Upper lobe of left lung (tissue), 6 donors: Measurements from ENCODE around the gene FMN2. TPM values are rescaled to one million over a fixed set of nuclear protein-coding genes. Genes with fewer than 3 reads are reported as not detected.

Experiments
- ATAC-seq, 2 donors: fragments of 200-7000 bp; cut with Tn5 transposase; one replicate each; pipeline ENCODE4 v1.9.1; 2022; ENCODE audit warnings: mild to moderate bottlenecking in 2 of 2, moderate library complexity in 2 of 2; ENCODE audit not compliant: low FRiP score in 2 of 2
- DNase-seq, 2 donors: peaks; one replicate each; pipeline ENCODE4 v3.0.0-alpha.2; 2019 to 2020
- H3K27ac ChIP-seq, 4 donors: fragments of 200-600 bp; sonication (generic); one replicate each; pipeline ENCODE4 v1.5.1; 2016 to 2019
- H3K27me3 ChIP-seq, 4 donors: fragments of 200-600 bp; sonication (generic); one replicate each; pipeline ENCODE4 v1.5.1; 2017 to 2019
- H3K36me3 ChIP-seq, 4 donors: fragments of 200-600 bp; sonication (generic); one replicate each; pipeline ENCODE4 v1.5.1; 2016 to 2019
- H3K4me1 ChIP-seq, 4 donors: fragments of 200-600 bp; sonication (generic); one replicate each; pipeline ENCODE4 v1.5.1; 2018 to 2019
- H3K4me3 ChIP-seq, 4 donors: fragments of 200-600 bp; sonication (generic); one replicate each; pipeline ENCODE4 v1.5.1; 2017 to 2019; ENCODE audit warnings: mild to moderate bottlenecking in 2 of 4, moderate library complexity in 1 of 4
- H3K9me3 ChIP-seq, 4 donors: fragments of 200-600 bp; sonication (generic); one replicate each; pipeline ENCODE4 v1.5.1; 2018 to 2019
- EP300 ChIP-seq, 4 donors: sonication (generic); formaldehyde crosslinking; IDR thresholded peaks; one replicate each; pipeline ENCODE4 v1.5.1; 2017; ENCODE audit warnings: antibody characterized with exemption in 4 of 4, control low read depth in 2 of 4
- POLR2A ChIP-seq, 4 donors: fragments of 450-650 bp; IDR thresholded peaks; one replicate each; pipeline ENCODE4 v1.5.1; 2016 to 2017; ENCODE audit warnings: antibody characterized with exemption in 4 of 4, mild to moderate bottlenecking in 2 of 4
- POLR2AphosphoS5 ChIP-seq, 2 donors: sonication (generic); formaldehyde crosslinking; IDR thresholded peaks; one replicate each; pipeline ENCODE4 v1.5.1; 2017; ENCODE audit warnings: antibody characterized with exemption in 2 of 2
- WGBS, 2 donors: methylation state at CpG; one replicate each; pipeline ENCODE4 v1.1.5; 2017 to 2018; 5-methylcytosine and 5-hydroxymethylcytosine counted together
- total RNA-seq, 6 donors: library from RNA; depleted of rRNA in 4 of 6; stranded (reverse); fragments of >200 nt in 4 of 6; gene quantifications; one replicate each; pipeline versions ENCODE4 v1.1.0 to v1.2.1, GENCODE V29; 2016 to 2021
- TF ChIP-seq, protein P1 (sequence below), 6 experiments: fragments of 450-650 bp in 4 of 6; fragments of 200-600 bp in 2 of 6; sonication (generic) in 2 of 6; IDR thresholded peaks; one replicate each; pipeline ENCODE4 v1.5.1; 2016 to 2019; ENCODE audit warnings: antibody characterized with exemption in 6 of 6
- donor health status: DM: no; HTN: no; CAD: no; lungs with moderate emphysema.
- donor health status: DM: no; HTN: yes; CAD: no; lungs with severe emphysema.

FMN2 gene
- total RNA-seq, 6 donors from 2014 or later = 0.06 to 1.0 (median 0.54) TPM; not detected in 1

DNA sequence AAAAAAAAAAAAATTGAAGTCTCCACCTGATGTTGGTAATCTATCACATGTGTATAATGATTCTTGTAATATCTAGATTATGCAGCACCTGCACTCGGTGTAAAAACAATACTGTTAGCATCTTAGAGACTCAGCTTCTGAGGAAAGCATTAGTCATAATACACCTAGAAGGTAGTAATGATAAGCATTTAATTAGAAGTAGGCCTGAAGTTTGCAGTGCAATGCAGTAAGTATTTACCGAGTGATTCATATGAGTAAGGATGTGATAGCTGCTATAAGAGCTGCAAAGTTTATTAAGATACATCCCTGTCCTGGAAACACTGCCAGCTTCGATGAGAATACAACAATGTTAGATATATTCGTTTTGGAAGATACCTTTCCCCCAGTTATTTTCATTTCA, 323.8 kb downstream of the FMN2 start:
- no peak overlapping the region for H3K4me3 ChIP-seq
- no peaks in the 10 kb centered on the region for H3K4me1 ChIP-seq
- H3K27me3 ChIP-seq = no peaks in the 10 kb centered on the region
- H3K9me3 ChIP-seq = no peaks in the 10 kb centered on the region
- DNase-seq (no peak), ATAC-seq (no peak)
- TF ChIP-seq POLR2A (IDR thresholded peaks at IDR 0.05) = no peak
- TF ChIP-seq EP300 (IDR thresholded peaks at IDR 0.05) = no peak
- no peak for TF ChIP-seq POLR2AphosphoS5 (IDR thresholded peaks at IDR 0.05)
- TF ChIP-seq, protein P1, sequence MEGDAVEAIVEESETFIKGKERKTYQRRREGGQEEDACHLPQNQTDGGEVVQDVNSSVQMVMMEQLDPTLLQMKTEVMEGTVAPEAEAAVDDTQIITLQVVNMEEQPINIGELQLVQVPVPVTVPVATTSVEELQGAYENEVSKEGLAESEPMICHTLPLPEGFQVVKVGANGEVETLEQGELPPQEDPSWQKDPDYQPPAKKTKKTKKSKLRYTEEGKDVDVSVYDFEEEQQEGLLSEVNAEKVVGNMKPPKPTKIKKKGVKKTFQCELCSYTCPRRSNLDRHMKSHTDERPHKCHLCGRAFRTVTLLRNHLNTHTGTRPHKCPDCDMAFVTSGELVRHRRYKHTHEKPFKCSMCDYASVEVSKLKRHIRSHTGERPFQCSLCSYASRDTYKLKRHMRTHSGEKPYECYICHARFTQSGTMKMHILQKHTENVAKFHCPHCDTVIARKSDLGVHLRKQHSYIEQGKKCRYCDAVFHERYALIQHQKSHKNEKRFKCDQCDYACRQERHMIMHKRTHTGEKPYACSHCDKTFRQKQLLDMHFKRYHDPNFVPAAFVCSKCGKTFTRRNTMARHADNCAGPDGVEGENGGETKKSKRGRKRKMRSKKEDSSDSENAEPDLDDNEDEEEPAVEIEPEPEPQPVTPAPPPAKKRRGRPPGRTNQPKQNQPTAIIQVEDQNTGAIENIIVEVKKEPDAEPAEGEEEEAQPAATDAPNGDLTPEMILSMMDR (IDR thresholded peaks at IDR 0.05) = no peak
- H3K36me3 ChIP-seq = no peaks in the 10 kb centered on the region
- WGBS, 2 donors = 52 to 61% methylated on average over 4 of the region's 4 CpGs
- no peak overlapping the region for H3K27ac ChIP-seq

- no peak for DNase-seq
- Histone ChIP-seq H3K27me3 (no peaks in the 10 kb centered on the region), H3K27ac (no peak overlapping the region), H3K4me1 (no peaks in the 10 kb centered on the region), H3K9me3 (no peaks in the 10 kb centered on the region), H3K36me3 (no peaks in the 10 kb centered on the region), H3K4me3 (no peak overlapping the region)
- 69 to 73% methylated on average over 2 of the region's 2 CpGs for WGBS, 2 donors
- ATAC-seq = no peak
- no peak for TF ChIP-seq POLR2A (IDR thresholded peaks at IDR 0.05)
- TF ChIP-seq, protein P1 (IDR thresholded peaks at IDR 0.05) = no peak
- no peak for TF ChIP-seq POLR2AphosphoS5 (IDR thresholded peaks at IDR 0.05)
- no peak for TF ChIP-seq EP300 (IDR thresholded peaks at IDR 0.05)
Observed at GRCh38 chr1:240417317-240417716, 325.6 kb downstream of the FMN2 start.

DNA sequence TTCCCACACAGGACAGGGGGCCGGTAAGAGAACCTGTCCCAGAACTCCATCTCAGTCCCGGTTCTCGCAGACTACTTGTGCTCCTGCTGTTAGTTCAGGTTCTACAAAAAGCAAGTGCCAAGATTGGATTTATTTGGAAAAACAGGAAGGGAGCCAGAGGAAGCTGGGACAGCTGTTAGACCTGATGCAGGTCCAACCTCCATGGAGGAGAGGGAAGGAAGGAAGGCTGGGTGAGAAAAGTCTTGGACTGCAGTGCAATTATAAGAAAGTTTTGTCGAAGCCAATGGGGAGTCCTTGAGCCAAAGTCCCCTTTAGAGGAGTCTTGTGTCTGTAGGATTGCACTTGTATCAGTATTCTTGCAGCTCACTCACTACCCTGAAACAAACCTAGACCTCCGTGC, 329.1 kb downstream of the FMN2 start:
- H3K27ac ChIP-seq = no peak overlapping the region
- ATAC-seq = no peak

GRCh38 chr1:240423246-240423924, 331.7 kb downstream of the FMN2 start:
- no peak overlapping the region for H3K4me3 ChIP-seq
- ATAC-seq (no peak), DNase-seq (no peak)
- no peaks in the 10 kb centered on the region for H3K27me3 ChIP-seq
- TF ChIP-seq EP300 (IDR thresholded peaks at IDR 0.05) = no peak
- TF ChIP-seq POLR2AphosphoS5 (IDR thresholded peaks at IDR 0.05) = no peak
- no peak for TF ChIP-seq POLR2A (IDR thresholded peaks at IDR 0.05)
- TF ChIP-seq, protein P1 (IDR thresholded peaks at IDR 0.05) = no peak
- no peaks in the 10 kb centered on the region for H3K9me3 ChIP-seq
- no peaks in the 10 kb centered on the region for H3K4me1 ChIP-seq
- no peak overlapping the region for H3K27ac ChIP-seq
- 65 to 67% methylated on average over 6 of the region's 6 CpGs for WGBS, 2 donors
- H3K36me3 ChIP-seq = no peaks in the 10 kb centered on the region

More for the DNA sequence above, 329.1 kb downstream of the FMN2 start:
- H3K9me3 ChIP-seq = no peaks in the 10 kb centered on the region
- TF ChIP-seq POLR2AphosphoS5 (IDR thresholded peaks at IDR 0.05) (no peak), POLR2A (IDR thresholded peaks at IDR 0.05) (no peak), EP300 (IDR thresholded peaks at IDR 0.05) (no peak)
- TF ChIP-seq, protein P1 (IDR thresholded peaks at IDR 0.05) = no peak
- H3K36me3 ChIP-seq = no peaks in the 10 kb centered on the region
- H3K4me1 ChIP-seq = no peaks in the 10 kb centered on the region
- H3K4me3 ChIP-seq = no peak overlapping the region
- H3K27me3 ChIP-seq = no peaks in the 10 kb centered on the region
- no peak for DNase-seq
- WGBS, 2 donors = 68 to 72% methylated on average over 4 to 5 of the region's 5 CpGs
